SKM-1 (cell line): ENCODE results near the gene COX20.
A peak's percentile ranks its signal among the peaks of the same experiment; 100 is the strongest.

Experiments used
- DNase-seq: peaks from one replicate; lab custom pipeline; 2025; ENCODE audit not compliant: unreplicated experiment; lab: John Stamatoyannopoulos, UW

Gene COX20

GRCh38 chr1:244850896-244851295 is 15.4 kb downstream of the COX20 start:
- no peak for DNase-seq

- no peak for DNase-seq
These were observed 16.2 kb downstream of the COX20 start for GRCh38 chr1:244851546-244852231.

- no peak for DNase-seq
These were observed 17.2 kb downstream of the COX20 start for GRCh38 chr1:244852694-244853093.

GRCh38 chr1:244854166-244854565 is 18.7 kb downstream of the COX20 start:
- no peak for DNase-seq

GRCh38 chr1:244854865-244855578 is 19.6 kb downstream of the COX20 start:
- no peak for DNase-seq

GRCh38 chr1:244857761-244858160 is 22.3 kb downstream of the COX20 start:
- no peak for DNase-seq

- DNase-seq, result no peak
These were observed 22.9 kb downstream of the COX20 start for GRCh38 chr1:244858357-244858756.

- no peak for DNase-seq
These were observed 24.6 kb downstream of the COX20 start for GRCh38 chr1:244860078-244860477.

GRCh38 chr1:244860914-244861610 is 25.6 kb downstream of the COX20 start:
- DNase-seq, result no peak

GRCh38 chr1:244861683-244862082 is 26.2 kb downstream of the COX20 start:
- DNase-seq, result no peak

- no peak for DNase-seq
These were observed 26.9 kb downstream of the COX20 start for GRCh38 chr1:244862354-244862698.

- DNase-seq, result peak; percentile 89
These were observed 27.4 kb downstream of the COX20 start for GRCh38 chr1:244862699-244863490.

GRCh38 chr1:244863491-244864252 is 28.2 kb downstream of the COX20 start:
- DNase-seq, result no peak

- DNase-seq, result peak; percentile 100
These were observed 29.0 kb downstream of the COX20 start, which contains the start of gene HNRNPU for GRCh38 chr1:244864253-244865027. Gene HNRNPU, minus strand, starts transcription at chr1:244864543. Its CDS starts 236 bp downstream, at chr1:244864307.

GRCh38 chr1:244865028-244865371 is 29.5 kb downstream of the COX20 start:
- no peak for DNase-seq

- no peak for DNase-seq
These were observed 30.4 kb downstream of the COX20 start for GRCh38 chr1:244865820-244866219.

- no peak for DNase-seq
These were observed 30.9 kb downstream of the COX20 start for GRCh38 chr1:244866355-244866754.

- no peak for DNase-seq
These were observed 33.3 kb downstream of the COX20 start for GRCh38 chr1:244868484-244869363.

GRCh38 chr1:244869364-244869827 is 33.9 kb downstream of the COX20 start:
- DNase-seq, result no peak
